K562 (cell line): ENCODE data around the gene TSC22D2. TPM values are rescaled to one million over a fixed set of nuclear protein-coding genes. Genes with fewer than 3 reads are reported as not detected.

Source experiments
- ATAC-seq: fragments of 200-7000 bp; cut with Tn5 transposase; 3 replicates; pipeline ENCODE4 v1.9.1; 2020; ENCODE audit warnings: moderate library complexity
- BruUV-seq: library from RNA; stranded (reverse); fragments of 400-500 nt; replicated peaks from 2 replicates; lab custom pipeline; 2021; lab: Mats Ljungman, UMichigan
- CTCF ChIA-PET: fragments of 300-600 bp; formaldehyde crosslinking; extraction: SDS; loops from one replicate; lab custom pipeline; 2021; ENCODE audit warnings: low intra/inter-chr PET ratio; lab: Yijun Ruan, JAX
- POLR2A ChIA-PET: fragments of 300-600, 350-650 bp; sonication (Branson Sonifier 250); formaldehyde crosslinking; extraction: SDS; loops from one replicate; lab custom pipeline; 2021; ENCODE audit warnings: antibody characterized with exemption, inconsistent platforms; lab: Yijun Ruan, JAX
- DNase-seq, 4 experiments: peaks; one replicate each; pipeline versions ENCODE4 v3.0.0 to v3.0.0-alpha.2; 2011 to 2018; ENCODE audit warnings: low spot score in 3 of 4, mixed read lengths in 3 of 4; ENCODE audit errors: extremely low read depth in 1 of 4
- FAIRE-seq: peaks from 2 replicates; lab custom pipeline; 2011; peaks lifted over from hg19 to GRCh38; lab: Jason Lieb, UNC
- H2AFZ ChIP-seq: 2 replicates; pipeline ENCODE4 v1.6.0; 2011; ENCODE audit warnings: low read depth, low read length, control low read depth, inconsistent platforms
- H3K27ac ChIP-seq: fragments of 200-600 bp; 3 replicates; pipeline ENCODE4 v1.8.0; 2011; ENCODE audit warnings: low read depth, mild to moderate bottlenecking, control low read depth, inconsistent platforms, low read length, moderate library complexity, mixed read lengths; ENCODE audit errors: extremely low read depth
- H3K27me3 ChIP-seq, 2 experiments: fragments of 300-600 bp in 1 of 2; 2 replicates in 1 of 2; 3 replicates in 1 of 2; pipeline versions ENCODE4 v1.6.0 to v1.8.0; 2011; ENCODE audit warnings: inconsistent platforms in 2 of 2, low read length in 2 of 2, mild to moderate bottlenecking in 1 of 2, mixed read lengths in 1 of 2, moderate library complexity in 1 of 2; ENCODE audit not compliant: control insufficient read depth in 2 of 2, insufficient read depth in 2 of 2
- H3K36me3 ChIP-seq: fragments of 300-600 bp; 3 replicates; pipeline ENCODE4 v1.8.0; 2011; ENCODE audit warnings: mild to moderate bottlenecking, low read length, inconsistent platforms; ENCODE audit not compliant: control insufficient read depth, insufficient read depth
- H3K4me1 ChIP-seq, 2 experiments: fragments of 200-600 bp in 1 of 2; replicated peaks in 1 of 2; 2 replicates in 1 of 2; 3 replicates in 1 of 2; pipeline versions ENCODE4 v1.5.1 to v1.8.0; 2011; ENCODE audit warnings: inconsistent platforms in 2 of 2, low read length in 2 of 2, mild to moderate bottlenecking in 1 of 2, mixed read lengths in 1 of 2, moderate library complexity in 1 of 2; ENCODE audit not compliant: control insufficient read depth in 2 of 2, insufficient read depth in 2 of 2
- H3K4me2 ChIP-seq: 2 replicates; pipeline ENCODE4 v1.6.1; 2011; ENCODE audit warnings: low read length, control low read depth, inconsistent platforms, mixed read lengths; ENCODE audit not compliant: insufficient read depth
- H3K4me3 ChIP-seq: fragments of 200-600 bp; sonication (generic), shearing (Covaris generic); 2 replicates; pipeline ENCODE4 v1.5.1; 2016; ENCODE audit warnings: control low read depth, inconsistent platforms
- H3K79me2 ChIP-seq: fragments of 200-600 bp; 3 replicates; pipeline ENCODE4 v1.8.0; 2011; ENCODE audit warnings: low read length, inconsistent platforms; ENCODE audit not compliant: control insufficient read depth, insufficient read depth
- H3K9ac ChIP-seq, 2 experiments: 2 replicates each; pipeline versions ENCODE4 v1.6.0 to v1.6.1; 2011; ENCODE audit warnings: low read depth in 2 of 2, low read length in 2 of 2, control low read depth in 1 of 2, inconsistent platforms in 1 of 2, mild to moderate bottlenecking in 1 of 2, mixed read lengths in 1 of 2; ENCODE audit not compliant: insufficient read depth in 1 of 2
- H3K9me1 ChIP-seq: one replicate; pipeline ENCODE4 v1.6.0; 2011; ENCODE audit warnings: inconsistent platforms, mild to moderate bottlenecking, low read length, moderate library complexity; ENCODE audit not compliant: control insufficient read depth, insufficient read depth
- H3K9me3 ChIP-seq: replicated peaks from 2 replicates; pipeline ENCODE4 v1.5.1; 2011; ENCODE audit warnings: low read depth, low read length, inconsistent platforms; ENCODE audit not compliant: control insufficient read depth, insufficient read depth
- H4K20me1 ChIP-seq: replicated peaks from 2 replicates; pipeline ENCODE4 v1.6.1; 2011; ENCODE audit warnings: low read length, inconsistent platforms, mixed read lengths; ENCODE audit not compliant: control insufficient read depth, insufficient read depth
- BRD4 ChIP-seq: fragments of 200-600 bp; sonication (generic); IDR thresholded peaks from 2 replicates; pipeline ENCODE4 v1.6.1; 2017; ENCODE audit warnings: inconsistent platforms
- ETV1 ChIP-seq: fragments of 450-650 bp; conservative IDR thresholded peaks from 2 replicates; pipeline ENCODE4 v1.6.1; 2016; ENCODE audit warnings: missing genetic modification characterization, control low read depth, low read depth, missing compliant biosample characterization
- MAZ ChIP-seq, 2 experiments: fragments of 450-650 bp in 1 of 2; sonication (generic) in 1 of 2; formaldehyde crosslinking; IDR thresholded peaks in 1 of 2; conservative IDR thresholded peaks in 1 of 2; 2 replicates each; pipeline versions ENCODE4 v1.4.0 to v1.5.0; 2020; ENCODE audit warnings: mild to moderate bottlenecking in 1 of 2, missing genetic modification reagents in 1 of 2
- MITF ChIP-seq: IDR thresholded peaks from 2 replicates; pipeline ENCODE4 v1.6.1; 2014; ENCODE audit warnings: antibody characterized with exemption
- MNT ChIP-seq, 2 experiments: fragments of 450-650 bp; conservative IDR thresholded peaks; 2 replicates each; pipeline ENCODE4 v1.6.1; 2017; ENCODE audit warnings: mild to moderate bottlenecking in 2 of 2, moderate library complexity in 2 of 2
- NBN ChIP-seq: fragments of 450-650 bp; IDR thresholded peaks from 2 replicates; pipeline ENCODE4 v1.6.1; 2016; ENCODE audit warnings: low read depth, mild to moderate bottlenecking
- NUFIP1 ChIP-seq: fragments of 450-650 bp; IDR thresholded peaks from 2 replicates; pipeline ENCODE4 v1.6.1; 2018; ENCODE audit not compliant: partially characterized antibody
- SNAPC5 ChIP-seq: fragments of 250-450 bp; sonication (Bioruptor Pico); IDR thresholded peaks from 2 replicates; pipeline ENCODE4 v1.8.0; 2021; ENCODE audit warnings: moderate library complexity, mild to moderate bottlenecking, inconsistent platforms
- SRSF7 ChIP-seq: fragments of 200-400 bp; formaldehyde crosslinking; optimal IDR thresholded peaks from 2 replicates; pipeline ENCODE3; 2017; ENCODE audit warnings: mild to moderate bottlenecking, low read depth, low read length
- STAG1 ChIP-seq: sonication (generic); formaldehyde crosslinking; IDR thresholded peaks from 2 replicates; pipeline ENCODE4 v1.5.0; 2020; ENCODE audit warnings: missing genetic modification reagents, borderline replicate concordance
- ZNF232 ChIP-seq: sonication (generic); formaldehyde crosslinking; IDR thresholded peaks from 2 replicates; pipeline ENCODE4 v1.8.0; 2022; ENCODE audit warnings: mild to moderate bottlenecking, missing genetic modification reagents
- ZNF347 ChIP-seq: fragments of 450-650 bp; formaldehyde crosslinking; IDR thresholded peaks from 2 replicates; pipeline ENCODE4 v1.4.0; 2020; ENCODE audit warnings: low read depth, mild to moderate bottlenecking, moderate library complexity
- ZNF395 ChIP-seq: fragments of 200-800 bp; sonication (Bioruptor generic); IDR thresholded peaks from 2 replicates; pipeline ENCODE4 v1.6.1; 2017; ENCODE audit warnings: missing genetic modification characterization, missing compliant biosample characterization
- ZNF507 ChIP-seq: conservative IDR thresholded peaks from 2 replicates; pipeline ENCODE4 v1.6.1; 2017; ENCODE audit warnings: missing genetic modification characterization, missing compliant biosample characterization
- ZNF655 ChIP-seq: fragments of 250-450 bp; sonication (Bioruptor Pico); IDR thresholded peaks from 2 replicates; pipeline ENCODE4 v1.5.0; 2021
- ZNF778 ChIP-seq: fragments of 450-650 bp; formaldehyde crosslinking; IDR thresholded peaks from 2 replicates; pipeline ENCODE4 v1.4.0; 2020; ENCODE audit warnings: mild to moderate bottlenecking, moderate library complexity
- in situ Hi-C: fragments of 300-500 bp; cut with MboI; formaldehyde crosslinking; loops from 4 replicates; pipeline ENCODE4 v1.15.0; 2018; ENCODE audit warnings: inconsistent platforms, mixed read lengths
- intact Hi-C: fragments of 100-400 bp; cut with micrococcal nuclease; formaldehyde crosslinking; loops from 2 replicates; pipeline ENCODE4 v1.14.2; 2022
- polyA plus RNA-seq, 8 experiments: library from polyadenylated mRNA; depleted of rRNA in 4 of 8; stranded (reverse) in 5 of 8; unstranded in 3 of 8; fragments of >200 nt; fragmentation: Nextera tagmentation in 2 of 8; fragmentation: Illumina TruSeq in 1 of 8; extraction: Ambion mirVana in 2 of 8; extraction: Trizol in 1 of 8; gene quantifications; 2 replicates each; pipeline versions ENCODE4 v1.2.1 to v1.2.3, GENCODE V29; 2011 to 2014; ENCODE audit warnings: inconsistent platforms in 1 of 8, missing spikeins in 1 of 8
- total RNA-seq, 7 experiments: library from RNA; depleted of rRNA in 6 of 7; stranded (reverse); fragments of >200 nt in 6 of 7; fragmentation: Illumina TruSeq in 2 of 7; extraction: Trizol in 2 of 7; gene quantifications; 2 replicates each; pipeline versions ENCODE4 v1.2.1 to v1.2.3, GENCODE V29; 2011 to 2021; ENCODE audit warnings: low replicate concordance in 1 of 7

TSC22D2 gene
- total and polyA plus RNA-seq, 9 of the 15 experiments (the other 6 are each of a cell fraction or from before 2014, with no cell fraction given), result 5.5 to 44.0 (median 19.3) TPM

- H3K9ac ChIP-seq, result no peak overlapping the region
- H2AFZ ChIP-seq, result no peak overlapping the region
- no TSS peak for BruUV-seq
- no peaks in the 10 kb centered on the region for H3K27me3 ChIP-seq
- H3K36me3 ChIP-seq, result no peaks in the 10 kb centered on the region; the same call in 2 of the 3 replicates
- H3K9me3 ChIP-seq, result no peaks in the 10 kb centered on the region
- no peak overlapping the region for H3K4me2 ChIP-seq
- ChIA-PET CTCF (no interaction called here), POLR2A (no interaction called here)
- no peaks in the 10 kb centered on the region for H4K20me1 ChIP-seq
- peaks cover 3 to 6% of the 10 kb centered on the region in 2 experiments; a peak in 4 of 5 replicates for H3K4me1 ChIP-seq
- H3K4me3 ChIP-seq, result no peak overlapping the region
- DNase-seq (no peak), FAIRE-seq (no peak), ATAC-seq (no peak)
- intact Hi-C loops (no loop called here), in situ Hi-C loops (no loop called here)
- H3K9me1 ChIP-seq, result no peaks in the 10 kb centered on the region
- no peak overlapping the region for H3K27ac ChIP-seq
- H3K79me2 ChIP-seq, result no peaks in the 10 kb centered on the region
- no peak for TF ChIP-seq ZNF655
- TF ChIP-seq ZNF232 (CRISPR knock-in tag), result no peak
- TF ChIP-seq ZNF507 (tag), result no peak
- no peak for TF ChIP-seq STAG1 (CRISPR knock-in tag)
- TF ChIP-seq NBN, result no peak
- TF ChIP-seq MAZ (CRISPR knock-in tag; conservative IDR thresholded peaks at IDR 0.05 in 1 of 2, IDR thresholded peaks at IDR 0.05 in 1 of 2), result no peak
- TF ChIP-seq ZNF778, result no peak
- TF ChIP-seq ZNF395 (CRISPR knock-in tag), result no peak
- no peak for TF ChIP-seq NUFIP1
- TF ChIP-seq MNT (conservative IDR thresholded peaks at IDR 0.05), result no peak
- TF ChIP-seq ZNF347 (CRISPR knock-in tag), result no peak
- TF ChIP-seq SNAPC5 (CRISPR knock-in tag), result no peak
- TF ChIP-seq BRD4, result no peak
- TF ChIP-seq MITF, result no peak
- TF ChIP-seq ETV1 (tag), result no peak
- no peak for TF ChIP-seq SRSF7
These were observed 18.0 kb upstream of the TSC22D2 start for GRCh38 chr3:150390087-150390486.
